GM12878 (cell line): ENCODE measurements around the gene DNAH8. TPM values are rescaled to one million over a fixed set of nuclear protein-coding genes. Genes with fewer than 3 reads are reported as not detected.

Source experiments
- ATAC-seq: fragments of 200-7000 bp; cut with Tn5 transposase; 3 replicates; pipeline ENCODE4 v1.9.1; 2020; ENCODE audit warnings: mild to moderate bottlenecking, moderate library complexity
- BruUV-seq: library from RNA; stranded (reverse); fragments of 400-500 nt; replicated peaks from 2 replicates; lab custom pipeline; 2021; lab: Mats Ljungman, UMichigan
- CTCF ChIA-PET: fragments of 300-600 bp; sonication (Branson Sonifier 250); formaldehyde crosslinking; extraction: SDS; loops from one replicate; lab custom pipeline; 2021; ENCODE audit warnings: inconsistent platforms; lab: Yijun Ruan, JAX
- POLR2A ChIA-PET: fragments of 350-600 bp; formaldehyde crosslinking; extraction: SDS; loops from one replicate; lab custom pipeline; 2021; ENCODE audit warnings: inconsistent platforms; lab: Charles Lee
- RAD21 ChIA-PET: fragments of 300-600 bp; sonication (Branson Sonifier 250); formaldehyde crosslinking; loops from one replicate; lab custom pipeline; 2023; ENCODE audit warnings: antibody characterized with exemption; ENCODE audit not compliant: unreplicated experiment; lab: Charles Lee
- SMC1A ChIA-PET: fragments of 300-600 bp; sonication (Branson Sonifier 250); formaldehyde crosslinking; loops from one replicate; lab custom pipeline; 2023; ENCODE audit not compliant: unreplicated experiment, uncharacterized antibody; lab: Charles Lee
- DNase-seq: peaks from one replicate; pipeline ENCODE4 v3.0.0-alpha.2; 2011; ENCODE audit warnings: low read depth, low spot score
- FAIRE-seq: peaks from 3 replicates; lab custom pipeline; 2011; peaks lifted over from hg19 to GRCh38; lab: Jason Lieb, UNC
- H2AFZ ChIP-seq: 2 replicates; pipeline ENCODE4 v1.6.0; 2011; ENCODE audit warnings: low read depth, low read length, control low read depth; ENCODE audit not compliant: control insufficient read depth
- H3K27ac ChIP-seq: 2 replicates; pipeline ENCODE4 v1.5.1; 2011; ENCODE audit warnings: control low read depth; ENCODE audit not compliant: control insufficient read depth, insufficient read depth
- H3K27me3 ChIP-seq, 2 experiments: replicated peaks in 1 of 2; 2 replicates each; pipeline versions ENCODE4 v1.6.0 to v1.6.1; 2011; ENCODE audit warnings: low read length in 1 of 2; ENCODE audit not compliant: control insufficient read depth in 2 of 2, insufficient read depth in 2 of 2
- H3K36me3 ChIP-seq, 2 experiments: 2 replicates each; pipeline ENCODE4 v1.5.1; 2011; ENCODE audit warnings: low read length in 1 of 2; ENCODE audit not compliant: control insufficient read depth in 2 of 2, insufficient read depth in 2 of 2
- H3K4me1 ChIP-seq: 2 replicates; pipeline ENCODE4 v1.6.1; 2011; ENCODE audit warnings: mild to moderate bottlenecking, low read length, moderate library complexity, mixed read lengths; ENCODE audit not compliant: control insufficient read depth, insufficient read depth
- H3K4me2 ChIP-seq: 2 replicates; pipeline ENCODE4 v1.6.0; 2011; ENCODE audit warnings: control low read depth; ENCODE audit not compliant: control insufficient read depth, insufficient read depth
- H3K4me3 ChIP-seq: fragments of 200-600 bp; sonication (generic); 2 replicates; pipeline ENCODE4 v1.5.1; 2016
- H3K79me2 ChIP-seq: 2 replicates; pipeline ENCODE4 v1.6.0; 2011; ENCODE audit warnings: low read length; ENCODE audit not compliant: control insufficient read depth, insufficient read depth
- H3K9ac ChIP-seq: 2 replicates; pipeline ENCODE4 v1.8.0; 2011; ENCODE audit warnings: low read length, control low read depth, mixed read lengths; ENCODE audit not compliant: control insufficient read depth, insufficient read depth
- H3K9me3 ChIP-seq: replicated peaks from 3 replicates; pipeline ENCODE4 v1.5.1; 2011; ENCODE audit warnings: mild to moderate bottlenecking, low read length; ENCODE audit not compliant: control insufficient read depth, insufficient read depth
- H4K20me1 ChIP-seq: 2 replicates; pipeline ENCODE4 v1.6.0; 2011; ENCODE audit not compliant: control insufficient read depth, insufficient read depth
- ATF3 ChIP-seq: IDR thresholded peaks from 2 replicates; pipeline ENCODE4 v1.6.1; 2011; ENCODE audit warnings: low read depth, mild to moderate bottlenecking, low read length, moderate library complexity, borderline replicate concordance; ENCODE audit errors: extremely low read depth
- BCL3 ChIP-seq: IDR thresholded peaks from 2 replicates; pipeline ENCODE4 v1.6.1; 2011; ENCODE audit warnings: borderline replicate concordance, low read depth, mild to moderate bottlenecking, moderate library complexity, low read length; ENCODE audit not compliant: insufficient read depth, poor library complexity, severe bottlenecking
- CEBPZ ChIP-seq: fragments of 150-350 bp; IDR thresholded peaks from 2 replicates; pipeline ENCODE4 v1.6.1; 2016; ENCODE audit warnings: low read depth, low read length
- ESRRA ChIP-seq: IDR thresholded peaks from 2 replicates; pipeline ENCODE4 v1.6.1; 2012; ENCODE audit warnings: mild to moderate bottlenecking, low read length, improper control_type of control experiment
- HSF1 ChIP-seq: fragments of 150-350 bp; IDR thresholded peaks from 2 replicates; pipeline ENCODE4 v1.6.1; 2014; ENCODE audit warnings: mild to moderate bottlenecking, low read depth, low read length
- IRF5 ChIP-seq: fragments of 450-650 bp; IDR thresholded peaks from 2 replicates; pipeline ENCODE4 v1.6.1; 2017; ENCODE audit warnings: borderline replicate concordance
- MXI1 ChIP-seq: fragments of 150-350 bp; IDR thresholded peaks from 2 replicates; pipeline ENCODE4 v1.6.1; 2011; ENCODE audit warnings: low read depth, mild to moderate bottlenecking, inconsistent platforms, low read length, improper control_type of control experiment
- RAD21 ChIP-seq: IDR thresholded peaks from 2 replicates; pipeline ENCODE4 v1.6.1; 2011; ENCODE audit warnings: mild to moderate bottlenecking, low read depth, low read length, moderate library complexity; ENCODE audit not compliant: insufficient read depth
- RFX5 ChIP-seq: IDR thresholded peaks from 2 replicates; pipeline ENCODE4 v1.6.1; 2011; ENCODE audit warnings: low read depth, low read length, improper control_type of control experiment
- RUNX3 ChIP-seq: IDR thresholded peaks from 2 replicates; pipeline ENCODE4 v1.6.1; 2012; ENCODE audit warnings: low read length, inconsistent platforms
- SUZ12 ChIP-seq: fragments of 200-600 bp; sonication (generic); IDR thresholded peaks from one replicate; pipeline ENCODE4 v1.6.1; 2018; ENCODE audit warnings: antibody characterized with exemption, mild to moderate bottlenecking; ENCODE audit not compliant: unreplicated experiment
- TAF1 ChIP-seq: IDR thresholded peaks from 2 replicates; pipeline ENCODE4 v1.6.1; 2011; ENCODE audit warnings: mild to moderate bottlenecking, low read depth, low read length, borderline replicate concordance
- ZNF207 ChIP-seq: fragments of 450-650 bp; IDR thresholded peaks from 2 replicates; pipeline ENCODE4 v1.6.1; 2014; ENCODE audit warnings: antibody characterized with exemption, mild to moderate bottlenecking, borderline replicate concordance
- ZNF24 ChIP-seq: fragments of 450-650 bp; IDR thresholded peaks from 2 replicates; pipeline ENCODE4 v1.6.1; 2017; ENCODE audit warnings: antibody characterized with exemption, mild to moderate bottlenecking
- ZZZ3 ChIP-seq: IDR thresholded peaks from 2 replicates; pipeline ENCODE4 v1.6.1; 2011; ENCODE audit warnings: low read depth; ENCODE audit not compliant: control insufficient read depth, insufficient read length
- WGBS: methylation state at CpG from one replicate; pipeline ENCODE4 v1.1.6; 2016; ENCODE audit warnings: low lambda C conversion rate; ENCODE audit not compliant: insufficient replicate concordance, insufficient coverage; ENCODE audit errors: missing lambda C conversion rate; 5-methylcytosine and 5-hydroxymethylcytosine counted together
- in situ Hi-C: fragments of 300-500 bp; cut with MboI; formaldehyde crosslinking; loops from 9 replicates; pipeline ENCODE4 v1.14.3; 2018; ENCODE audit warnings: mixed read lengths
- intact Hi-C: fragments of 100-400 bp; cut with micrococcal nuclease; formaldehyde crosslinking; loops from one replicate; pipeline ENCODE4 v1.14.2; 2022; ENCODE audit not compliant: unreplicated experiment
- polyA plus RNA-seq, 11 experiments: library from polyadenylated mRNA; depleted of rRNA in 4 of 11; unstranded in 6 of 11; stranded (reverse) in 5 of 11; fragments of >200 nt; fragmentation: Nextera tagmentation in 4 of 11; fragmentation: Illumina TruSeq in 1 of 11; extraction: Ambion mirVana in 4 of 11; extraction: Trizol in 1 of 11; gene quantifications; 1 replicate in 1 of 11; 2 replicates in 10 of 11; pipeline versions ENCODE4 v1.2.1 to v1.2.3, GENCODE V29; 2011 to 2016; ENCODE audit warnings: inconsistent platforms in 2 of 11, missing spikeins in 2 of 11, low read depth in 1 of 11
- total RNA-seq, 4 experiments: library from RNA; depleted of rRNA in 3 of 4; stranded (reverse); fragments of >200 nt in 3 of 4; fragmentation: Illumina TruSeq in 1 of 4; extraction: Trizol in 1 of 4; gene quantifications; 2 replicates each; pipeline versions ENCODE4 v1.2.1 to v1.2.3, GENCODE V29; 2013 to 2021

The DNAH8 gene
- total and polyA plus RNA-seq, 10 of the 15 experiments (the other 5 are each of a cell fraction or from before 2014, with no cell fraction given), result 0.02 to 0.34 (median 0.10) TPM; not detected in 3

- TF ChIP-seq ATF3 (no peak), RUNX3 (no peak), HSF1 (no peak)
Observed at GRCh38 chr6:38789256-38789655, 74.1 kb downstream of the DNAH8 start (continued).

- no peaks in the 10 kb centered on the region for H4K20me1 ChIP-seq
- H3K27ac ChIP-seq, result no peak overlapping the region
- FAIRE-seq, result no peak
- BruUV-seq, result no TSS peak
- no peaks in the 10 kb centered on the region for H3K36me3 ChIP-seq
- ChIA-PET RAD21 (no interaction called here), SMC1A (interaction anchor here (0.5 kb wide), 1 partner anchor 361 kb away, joined by 5 read pairs; no protein-coding TSS in a partner anchor), POLR2A (no interaction called here), CTCF (no interaction called here)
- H3K27me3 ChIP-seq, result no peaks in the 10 kb centered on the region
- no peaks in the 10 kb centered on the region for H3K9me3 ChIP-seq
- H3K9ac ChIP-seq, result no peak overlapping the region
- intact Hi-C loops (no loop called here), in situ Hi-C loops (no loop called here)
- no peak overlapping the region for H3K4me3 ChIP-seq
- H2AFZ ChIP-seq, result no peak overlapping the region
- 58% methylated on average over 2 of the region's 2 CpGs for WGBS
- H3K4me1 ChIP-seq, result no peaks in the 10 kb centered on the region
- no peak overlapping the region for H3K4me2 ChIP-seq
- no peak for ATAC-seq
- DNase-seq, result no peak
- H3K79me2 ChIP-seq, result no peaks in the 10 kb centered on the region
- TF ChIP-seq ZNF24, result no peak
- no peak for TF ChIP-seq RFX5
- no peak for TF ChIP-seq ZNF207
- TF ChIP-seq TAF1, result no peak
- no peak for TF ChIP-seq IRF5
- TF ChIP-seq RAD21, result no peak
- no peak for TF ChIP-seq MXI1
- no peak for TF ChIP-seq BCL3
- TF ChIP-seq ESRRA, result no peak
- no peak for TF ChIP-seq SUZ12
- no peak for TF ChIP-seq ZZZ3
- TF ChIP-seq CEBPZ, result no peak
Observed at GRCh38 chr6:38792356-38792755, 77.2 kb downstream of the DNAH8 start.
